ENCODE data around the gene KIFC1. TPM values are rescaled to one million over a fixed set of nuclear protein-coding genes. Genes with fewer than 3 reads are reported as not detected.

Gene KIFC1
- total RNA-seq, 1 donor from 2014 or later = 7.4 TPM

DNA sequence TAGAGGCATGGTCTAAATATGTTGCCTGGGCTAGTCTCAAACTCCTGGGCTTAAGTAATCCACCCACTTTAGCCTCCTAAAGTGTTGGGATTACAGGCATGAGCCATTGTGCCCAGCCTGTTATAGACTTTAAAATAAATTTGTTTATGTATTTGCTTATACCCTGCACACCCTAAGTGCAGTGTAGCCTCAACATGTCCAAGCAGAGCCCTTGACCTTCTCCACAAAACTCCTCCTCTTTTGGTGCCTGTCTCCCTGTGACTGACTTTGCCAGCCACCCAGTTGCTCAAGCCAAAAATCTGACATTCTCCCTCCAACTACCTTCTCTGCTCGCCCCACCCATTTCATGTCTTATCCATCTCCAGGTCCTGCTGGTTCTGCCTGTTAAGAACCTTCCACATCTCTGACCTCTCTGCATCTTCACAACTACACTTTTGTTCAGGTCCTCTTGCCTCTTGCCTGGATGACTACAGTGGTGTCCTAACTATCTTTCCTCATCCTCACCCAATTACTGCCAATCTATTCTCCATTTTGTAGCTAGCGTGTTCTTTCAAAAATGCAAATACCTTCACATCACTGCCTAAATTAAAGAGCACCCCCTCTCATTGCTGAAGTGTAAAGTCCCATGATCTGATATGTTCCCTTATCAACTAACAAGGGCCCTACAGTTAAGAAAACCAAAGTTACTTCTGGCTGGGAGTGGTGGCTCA, 11.2 kb upstream of the KIFC1 start:
- no peak for TF ChIP-seq CTCF (IDR thresholded peaks at IDR 0.05)

GRCh38 chr6:33383427-33384185, 8.0 kb upstream of the KIFC1 start:
- Mint-ChIP-seq H3K4me3 (ENCODE audit: unreplicated experiment) (no peak overlapping the region), H3K4me1 (ENCODE audit: low read depth) (peaks cover 4% of the 10 kb centered on the region), H3K9me3 (ENCODE audit: low read depth) (no peaks in the 10 kb centered on the region), H3K36me3 (ENCODE audit: low read depth) (no peaks in the 10 kb centered on the region), H3K27ac (ENCODE audit: unreplicated experiment) (no peak overlapping the region), H3K27me3 (ENCODE audit: low read depth) (peaks cover 4% of the 10 kb centered on the region)
- no peak for DNase-seq (ENCODE audit: low spot score)
- no peak for TF ChIP-seq CTCF (IDR thresholded peaks at IDR 0.05)

More for the DNA sequence above, 11.2 kb upstream of the KIFC1 start:
- H3K27ac Mint-ChIP-seq (ENCODE audit: unreplicated experiment) = no peak overlapping the region
- no peaks in the 10 kb centered on the region for H3K36me3 Mint-ChIP-seq (ENCODE audit: low read depth)
- H3K9me3 Mint-ChIP-seq (ENCODE audit: low read depth) = no peaks in the 10 kb centered on the region
- peaks cover 4% of the 10 kb centered on the region for H3K27me3 Mint-ChIP-seq (ENCODE audit: low read depth)
- peaks cover 7% of the 10 kb centered on the region for H3K4me1 Mint-ChIP-seq (ENCODE audit: low read depth)
- H3K4me3 Mint-ChIP-seq (ENCODE audit: unreplicated experiment) = no peak overlapping the region
- DNase-seq (ENCODE audit: low spot score) = no peak

- DNase-seq (ENCODE audit: low spot score) = no peak
- Mint-ChIP-seq H3K4me1 (ENCODE audit: low read depth) (peaks cover 4% of the 10 kb centered on the region), H3K36me3 (ENCODE audit: low read depth) (no peaks in the 10 kb centered on the region), H3K27ac (ENCODE audit: unreplicated experiment) (no peak overlapping the region), H3K9me3 (ENCODE audit: low read depth) (no peaks in the 10 kb centered on the region), H3K4me3 (ENCODE audit: unreplicated experiment) (no peak overlapping the region), H3K27me3 (ENCODE audit: low read depth) (peaks cover 4% of the 10 kb centered on the region)
- peak; percentile 75 for TF ChIP-seq CTCF (IDR thresholded peaks at IDR 0.05)
These were observed 7.0 kb upstream of the KIFC1 start for GRCh38 chr6:33384581-33385020.

DNA sequence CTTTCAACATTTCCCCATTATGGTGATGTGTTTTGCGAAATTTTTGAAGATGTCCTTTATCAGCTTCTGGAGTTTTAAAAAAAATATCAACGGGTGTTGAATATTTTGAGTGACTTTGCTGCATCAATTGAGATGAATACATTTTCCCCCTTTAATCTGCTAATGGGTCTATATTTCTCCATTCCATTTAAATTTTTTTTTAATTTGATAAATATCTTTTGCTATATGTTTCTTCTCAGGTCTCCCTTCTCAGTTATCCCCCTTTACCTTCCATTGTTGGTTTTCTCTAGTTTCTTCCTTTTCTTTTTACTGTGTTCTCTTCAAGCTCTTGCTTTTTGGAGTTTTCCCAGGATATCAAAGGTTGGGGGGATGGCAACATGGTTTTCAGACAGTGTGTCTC, 1.4 kb upstream of the KIFC1 start:
- Mint-ChIP-seq H3K4me1 (ENCODE audit: low read depth) (peaks cover 28% of the 10 kb centered on the region), H3K9me3 (ENCODE audit: low read depth) (no peaks in the 10 kb centered on the region), H3K27ac (ENCODE audit: unreplicated experiment) (peak overlapping the region; percentile 97), H3K4me3 (ENCODE audit: unreplicated experiment) (no peak overlapping the region), H3K36me3 (ENCODE audit: low read depth) (no peaks in the 10 kb centered on the region), H3K27me3 (ENCODE audit: low read depth) (no peaks in the 10 kb centered on the region)
- DNase-seq (ENCODE audit: low spot score) = no peak
- no peak for TF ChIP-seq CTCF (IDR thresholded peaks at IDR 0.05)

- Mint-ChIP-seq H3K27me3 (ENCODE audit: low read depth) (no peaks in the 10 kb centered on the region), H3K4me1 (ENCODE audit: low read depth) (peaks cover 32% of the 10 kb centered on the region), H3K27ac (ENCODE audit: unreplicated experiment) (peak overlapping the region; percentile 97), H3K9me3 (ENCODE audit: low read depth) (no peaks in the 10 kb centered on the region), H3K4me3 (ENCODE audit: unreplicated experiment) (peak overlapping the region; percentile 77), H3K36me3 (ENCODE audit: low read depth) (no peaks in the 10 kb centered on the region)
- no peak for TF ChIP-seq CTCF (IDR thresholded peaks at IDR 0.05)
- DNase-seq (ENCODE audit: low spot score) = no peak
These were observed 801 bp upstream of the KIFC1 start for GRCh38 chr6:33390767-33391277.

All from chondrocyte (in vitro differentiated cells).